WTC11 (cell line): ENCODE results near the gene SMARCD1. TPM values are rescaled to one million over a fixed set of nuclear protein-coding genes. Genes with fewer than 3 reads are reported as not detected.
A peak's percentile ranks its signal among the peaks of the same experiment; 100 is the strongest.

Source experiments
- ATAC-seq: fragments of 200-7000 bp; cut with Tn5 transposase; 2 replicates; pipeline ENCODE4 v1.10.0; 2021; ENCODE audit warnings: mild to moderate bottlenecking, moderate library complexity
- CTCF ChIA-PET: fragments of 300-600 bp; sonication (Branson Sonifier 250); formaldehyde crosslinking; loops from one replicate; lab custom pipeline; 2021; ENCODE audit warnings: antibody characterized with exemption; lab: Charles Lee
- POLR2A ChIA-PET: fragments of 350-600 bp; sonication (Branson Sonifier 250); formaldehyde crosslinking; loops from one replicate; lab custom pipeline; 2021; ENCODE audit warnings: antibody characterized with exemption; lab: Charles Lee
- DNase-seq: peaks from one replicate; pipeline ENCODE4 v3.0.0; 2021; ENCODE audit warnings: low spot score
- H3K27ac Mint-ChIP-seq: 2 replicates; pipeline ENCODE4 v1.8.0; 2021; ENCODE audit warnings: mixed read lengths
- H3K27me3 Mint-ChIP-seq: 2 replicates; pipeline ENCODE4 v1.8.0; 2021; ENCODE audit warnings: low read depth, mild to moderate bottlenecking, moderate library complexity, mixed read lengths
- H3K36me3 Mint-ChIP-seq: 2 replicates; pipeline ENCODE4 v1.8.0; 2021; ENCODE audit warnings: mixed read lengths
- H3K4me1 Mint-ChIP-seq: 2 replicates; pipeline ENCODE4 v1.8.0; 2022; ENCODE audit warnings: mixed read lengths
- H3K4me3 Mint-ChIP-seq: 2 replicates; pipeline ENCODE4 v1.8.0; 2021; ENCODE audit warnings: mild to moderate bottlenecking, moderate library complexity, mixed read lengths
- H3K9me3 Mint-ChIP-seq: 2 replicates; pipeline ENCODE4 v1.8.0; 2021; ENCODE audit warnings: mixed read lengths
- AFF4 ChIP-seq: sonication (generic); formaldehyde crosslinking; IDR thresholded peaks from 2 replicates; pipeline ENCODE4 v1.8.1; 2023; ENCODE audit warnings: mild to moderate bottlenecking, missing genetic modification reagents, borderline replicate concordance
- AR ChIP-seq: fragments of 250-450 bp; sonication (Bioruptor Pico); IDR thresholded peaks from 2 replicates; pipeline ENCODE4 v1.9.0; 2021; ENCODE audit warnings: mild to moderate bottlenecking
- CREM ChIP-seq: sonication (generic); formaldehyde crosslinking; IDR thresholded peaks from 2 replicates; pipeline ENCODE4 v1.8.1; 2022; ENCODE audit warnings: mild to moderate bottlenecking, missing genetic modification reagents, moderate library complexity
- CTCF ChIP-seq: fragments of 200-600 bp; IDR thresholded peaks from 2 replicates; pipeline ENCODE4 v1.8.0; 2022; ENCODE audit warnings: antibody characterized with exemption
- E2F1 ChIP-seq: sonication (generic); formaldehyde crosslinking; IDR thresholded peaks from 2 replicates; pipeline ENCODE4 v1.8.0; 2022; ENCODE audit warnings: mild to moderate bottlenecking, missing genetic modification reagents
- ELF4 ChIP-seq: sonication (generic); formaldehyde crosslinking; IDR thresholded peaks from 2 replicates; pipeline ENCODE4 v1.8.1; 2022; ENCODE audit warnings: low read depth, mild to moderate bottlenecking, moderate library complexity, missing genetic modification reagents
- MLX ChIP-seq: sonication (generic); formaldehyde crosslinking; IDR thresholded peaks from 2 replicates; pipeline ENCODE4 v1.8.1; 2023; ENCODE audit warnings: mild to moderate bottlenecking, missing genetic modification reagents, moderate library complexity
- MXD4 ChIP-seq: fragments of 250-450 bp; sonication (Bioruptor Pico); IDR thresholded peaks from 2 replicates; pipeline ENCODE4 v1.8.0; 2021; ENCODE audit warnings: mild to moderate bottlenecking, moderate library complexity, borderline replicate concordance
- MYBL2 ChIP-seq: sonication (generic); formaldehyde crosslinking; IDR thresholded peaks from 2 replicates; pipeline ENCODE4 v1.8.1; 2023; ENCODE audit warnings: mild to moderate bottlenecking, moderate library complexity, missing genetic modification reagents
- NFATC4 ChIP-seq: fragments of 250-450 bp; sonication (Bioruptor Pico); IDR thresholded peaks from 2 replicates; pipeline ENCODE4 v1.9.0; 2021; ENCODE audit warnings: mild to moderate bottlenecking
- NFE2L1 ChIP-seq: sonication (generic); formaldehyde crosslinking; IDR thresholded peaks from 2 replicates; pipeline ENCODE4 v1.8.1; 2023; ENCODE audit warnings: missing genetic modification reagents
- SMAD3 ChIP-seq: sonication (generic); formaldehyde crosslinking; IDR thresholded peaks from 2 replicates; pipeline ENCODE4 v1.8.0; 2022; ENCODE audit warnings: missing genetic modification reagents, mild to moderate bottlenecking, borderline replicate concordance
- TCF7 ChIP-seq: sonication (generic); formaldehyde crosslinking; IDR thresholded peaks from 2 replicates; pipeline ENCODE4 v1.8.0; 2022; ENCODE audit warnings: mild to moderate bottlenecking, low read depth, missing genetic modification reagents, moderate library complexity
- USF1 ChIP-seq: sonication (generic); formaldehyde crosslinking; IDR thresholded peaks from 2 replicates; pipeline ENCODE4 v1.8.0; 2022; ENCODE audit warnings: mild to moderate bottlenecking, missing genetic modification reagents
- ZMAT4 ChIP-seq: fragments of 250-450 bp; sonication (Bioruptor Pico); IDR thresholded peaks from 2 replicates; pipeline ENCODE4 v1.9.0; 2021; ENCODE audit warnings: mild to moderate bottlenecking
- ZNF121 ChIP-seq: sonication (generic); formaldehyde crosslinking; IDR thresholded peaks from 2 replicates; pipeline ENCODE4 v1.8.0; 2023; ENCODE audit warnings: missing genetic modification reagents
- ZNF263 ChIP-seq: sonication (generic); formaldehyde crosslinking; IDR thresholded peaks from 2 replicates; pipeline ENCODE4 v1.8.1; 2022; ENCODE audit warnings: low read depth, mild to moderate bottlenecking, moderate library complexity, missing genetic modification reagents
- ZNF281 ChIP-seq: sonication (generic); formaldehyde crosslinking; IDR thresholded peaks from 2 replicates; pipeline ENCODE4 v1.8.0; 2023; ENCODE audit warnings: mild to moderate bottlenecking, missing genetic modification reagents
- ZNF423 ChIP-seq: fragments of 250-450 bp; sonication (Bioruptor Pico); IDR thresholded peaks from 2 replicates; pipeline ENCODE4 v2.1.2; 2022; ENCODE audit warnings: mild to moderate bottlenecking, moderate library complexity
- total RNA-seq: library from RNA; stranded (reverse); gene quantifications from 3 replicates; pipeline ENCODE4 v1.2.3, GENCODE V29; 2021

Gene SMARCD1
- total RNA-seq, 1 experiment from 2014 or later, result 165 TPM

GRCh38 chr12:50085615-50086072 is 502 bp downstream of the SMARCD1 start (continued):
- TF ChIP-seq AR (CRISPR knock-in tag) (no peak), E2F1 (CRISPR knock-in tag) (no peak), CREM (no peak), SMAD3 (no peak), ZNF121 (no peak), ZMAT4 (CRISPR knock-in tag) (no peak), USF1 (CRISPR knock-in tag) (no peak), ELF4 (no peak), TCF7 (CRISPR knock-in tag) (no peak)

GRCh38 chr12:50086148-50086547 is 1.0 kb downstream of the SMARCD1 start:
- TF ChIP-seq ZNF281 (CRISPR knock-in tag) (no peak), ZNF423 (CRISPR knock-in tag) (no peak), MLX (CRISPR knock-in tag) (no peak), MXD4 (CRISPR knock-in tag) (no peak), ZNF263 (CRISPR knock-in tag) (no peak), MYBL2 (no peak), AFF4 (no peak), CTCF (no peak), NFATC4 (CRISPR knock-in tag) (no peak), SMAD3 (no peak), NFE2L1 (no peak)
- Mint-ChIP-seq H3K36me3 (peaks cover 45% of the 10 kb centered on the region), H3K4me1 (peaks cover 18% of the 10 kb centered on the region), H3K4me3 (peak overlapping the region; percentile 89), H3K9me3 (no peaks in the 10 kb centered on the region), H3K27me3 (peaks cover 16% of the 10 kb centered on the region), H3K27ac (peak overlapping the region; percentile 89)
- ATAC-seq (no peak), DNase-seq (no peak)
- ChIA-PET CTCF (interaction anchor here (1.1 to 2.6 kb wide), 7 partner anchors 12 to 228 kb away, joined by 3 to 78 read pairs (median 13); partner anchors contain the start of gene COX14), POLR2A (no interaction called here)
